K562 (cell line): ENCODE measurements around the gene VNN1. TPM values are rescaled to one million over a fixed set of nuclear protein-coding genes. Genes with fewer than 3 reads are reported as not detected.

Experiments used
- ATAC-seq: fragments of 200-7000 bp; cut with Tn5 transposase; 3 replicates; pipeline ENCODE4 v1.9.1; 2020; ENCODE audit warnings: moderate library complexity
- BruUV-seq: library from RNA; stranded (reverse); fragments of 400-500 nt; replicated peaks from 2 replicates; lab custom pipeline; 2021; lab: Mats Ljungman, UMichigan
- CTCF ChIA-PET: fragments of 300-600 bp; formaldehyde crosslinking; extraction: SDS; loops from one replicate; lab custom pipeline; 2021; ENCODE audit warnings: low intra/inter-chr PET ratio; lab: Yijun Ruan, JAX
- POLR2A ChIA-PET: fragments of 300-600, 350-650 bp; sonication (Branson Sonifier 250); formaldehyde crosslinking; extraction: SDS; loops from one replicate; lab custom pipeline; 2021; ENCODE audit warnings: antibody characterized with exemption, inconsistent platforms; lab: Yijun Ruan, JAX
- DNase-seq, 4 experiments: peaks; one replicate each; pipeline versions ENCODE4 v3.0.0 to v3.0.0-alpha.2; 2011 to 2018; ENCODE audit warnings: low spot score in 3 of 4, mixed read lengths in 3 of 4; ENCODE audit errors: extremely low read depth in 1 of 4
- FAIRE-seq: peaks from 2 replicates; lab custom pipeline; 2011; peaks lifted over from hg19 to GRCh38; lab: Jason Lieb, UNC
- H2AFZ ChIP-seq: 2 replicates; pipeline ENCODE4 v1.6.0; 2011; ENCODE audit warnings: low read depth, low read length, control low read depth, inconsistent platforms
- H3K27ac ChIP-seq: fragments of 200-600 bp; 3 replicates; pipeline ENCODE4 v1.8.0; 2011; ENCODE audit warnings: low read depth, mild to moderate bottlenecking, control low read depth, inconsistent platforms, low read length, moderate library complexity, mixed read lengths; ENCODE audit errors: extremely low read depth
- H3K27me3 ChIP-seq, 2 experiments: fragments of 300-600 bp in 1 of 2; 2 replicates in 1 of 2; 3 replicates in 1 of 2; pipeline versions ENCODE4 v1.6.0 to v1.8.0; 2011; ENCODE audit warnings: inconsistent platforms in 2 of 2, low read length in 2 of 2, mild to moderate bottlenecking in 1 of 2, mixed read lengths in 1 of 2, moderate library complexity in 1 of 2; ENCODE audit not compliant: control insufficient read depth in 2 of 2, insufficient read depth in 2 of 2
- H3K36me3 ChIP-seq: fragments of 300-600 bp; 3 replicates; pipeline ENCODE4 v1.8.0; 2011; ENCODE audit warnings: mild to moderate bottlenecking, low read length, inconsistent platforms; ENCODE audit not compliant: control insufficient read depth, insufficient read depth
- H3K4me1 ChIP-seq, 2 experiments: fragments of 200-600 bp in 1 of 2; replicated peaks in 1 of 2; 2 replicates in 1 of 2; 3 replicates in 1 of 2; pipeline versions ENCODE4 v1.5.1 to v1.8.0; 2011; ENCODE audit warnings: inconsistent platforms in 2 of 2, low read length in 2 of 2, mild to moderate bottlenecking in 1 of 2, mixed read lengths in 1 of 2, moderate library complexity in 1 of 2; ENCODE audit not compliant: control insufficient read depth in 2 of 2, insufficient read depth in 2 of 2
- H3K4me2 ChIP-seq: 2 replicates; pipeline ENCODE4 v1.6.1; 2011; ENCODE audit warnings: low read length, control low read depth, inconsistent platforms, mixed read lengths; ENCODE audit not compliant: insufficient read depth
- H3K4me3 ChIP-seq: fragments of 200-600 bp; sonication (generic), shearing (Covaris generic); 2 replicates; pipeline ENCODE4 v1.5.1; 2016; ENCODE audit warnings: control low read depth, inconsistent platforms
- H3K79me2 ChIP-seq: fragments of 200-600 bp; 3 replicates; pipeline ENCODE4 v1.8.0; 2011; ENCODE audit warnings: low read length, inconsistent platforms; ENCODE audit not compliant: control insufficient read depth, insufficient read depth
- H3K9ac ChIP-seq, 2 experiments: 2 replicates each; pipeline versions ENCODE4 v1.6.0 to v1.6.1; 2011; ENCODE audit warnings: low read depth in 2 of 2, low read length in 2 of 2, control low read depth in 1 of 2, inconsistent platforms in 1 of 2, mild to moderate bottlenecking in 1 of 2, mixed read lengths in 1 of 2; ENCODE audit not compliant: insufficient read depth in 1 of 2
- H3K9me1 ChIP-seq: one replicate; pipeline ENCODE4 v1.6.0; 2011; ENCODE audit warnings: inconsistent platforms, mild to moderate bottlenecking, low read length, moderate library complexity; ENCODE audit not compliant: control insufficient read depth, insufficient read depth
- H3K9me3 ChIP-seq: replicated peaks from 2 replicates; pipeline ENCODE4 v1.5.1; 2011; ENCODE audit warnings: low read depth, low read length, inconsistent platforms; ENCODE audit not compliant: control insufficient read depth, insufficient read depth
- H4K20me1 ChIP-seq: replicated peaks from 2 replicates; pipeline ENCODE4 v1.6.1; 2011; ENCODE audit warnings: low read length, inconsistent platforms, mixed read lengths; ENCODE audit not compliant: control insufficient read depth, insufficient read depth
- ID3 ChIP-seq, 2 experiments: fragments of 250-450 bp in 1 of 2; fragments of 450-650 bp in 1 of 2; sonication (Bioruptor Pico) in 1 of 2; IDR thresholded peaks; 2 replicates each; pipeline versions ENCODE4 v1.6.1 to v1.8.0; 2016 to 2021; ENCODE audit warnings: mild to moderate bottlenecking in 2 of 2, moderate library complexity in 2 of 2, missing compliant biosample characterization in 1 of 2, missing genetic modification characterization in 1 of 2
- ILK ChIP-seq: fragments of 450-650 bp; IDR thresholded peaks from 2 replicates; pipeline ENCODE4 v1.6.1; 2016; ENCODE audit warnings: missing genetic modification characterization, low read depth, mild to moderate bottlenecking, missing compliant biosample characterization, moderate library complexity, borderline replicate concordance
- IRF2 ChIP-seq: sonication (generic); formaldehyde crosslinking; IDR thresholded peaks from 2 replicates; pipeline ENCODE4 v1.8.1; 2022; ENCODE audit warnings: mild to moderate bottlenecking, missing genetic modification reagents
- MCM5 ChIP-seq: fragments of 450-650 bp; IDR thresholded peaks from 2 replicates; pipeline ENCODE4 v1.6.1; 2016; ENCODE audit warnings: low read depth
- MEIS2 ChIP-seq: fragments of 450-650 bp; IDR thresholded peaks from 2 replicates; pipeline ENCODE4 v1.6.1; 2014; ENCODE audit warnings: mild to moderate bottlenecking; ENCODE audit not compliant: partially characterized antibody
- NFXL1 ChIP-seq: fragments of 450-650 bp; formaldehyde crosslinking; IDR thresholded peaks from 2 replicates; pipeline ENCODE4 v1.4.0; 2021; ENCODE audit warnings: mild to moderate bottlenecking
- ZBTB12 ChIP-seq: fragments of 250-450 bp; sonication (Bioruptor Pico); IDR thresholded peaks from 2 replicates; pipeline ENCODE4 v1.4.0; 2020
- ZKSCAN1 ChIP-seq: fragments of 150-350 bp; IDR thresholded peaks from 2 replicates; pipeline ENCODE4 v1.6.1; 2016; ENCODE audit warnings: low read depth, low read length
- ZNF609 ChIP-seq: sonication (generic); formaldehyde crosslinking; IDR thresholded peaks from 2 replicates; pipeline ENCODE4 v1.8.1; 2023; ENCODE audit warnings: missing genetic modification reagents, mild to moderate bottlenecking, borderline replicate concordance
- ZNF740 ChIP-seq, 3 experiments: fragments of 200-800 bp in 1 of 3; sonication (Bioruptor generic) in 1 of 3; sonication (generic) in 1 of 3; formaldehyde crosslinking in 1 of 3; IDR thresholded peaks; 2 replicates each; pipeline versions ENCODE4 v1.6.1 to v1.8.0; 2016 to 2022; ENCODE audit warnings: mild to moderate bottlenecking in 2 of 3, missing compliant biosample characterization in 2 of 3, missing genetic modification characterization in 2 of 3, missing genetic modification reagents in 1 of 3
- WGBS: fragments of 100-300 bp; shearing (Covaris generic); methylation state at CpG from one replicate; pipeline ENCODE4 v1.1.6; 2016; ENCODE audit warnings: low coverage, mixed read lengths; ENCODE audit not compliant: insufficient coverage; ENCODE audit errors: missing lambda C conversion rate; 5-methylcytosine and 5-hydroxymethylcytosine counted together
- in situ Hi-C: fragments of 300-500 bp; cut with MboI; formaldehyde crosslinking; loops from 4 replicates; pipeline ENCODE4 v1.15.0; 2018; ENCODE audit warnings: inconsistent platforms, mixed read lengths
- intact Hi-C: fragments of 100-400 bp; cut with micrococcal nuclease; formaldehyde crosslinking; loops from 2 replicates; pipeline ENCODE4 v1.14.2; 2022
- polyA plus RNA-seq, 8 experiments: library from polyadenylated mRNA; depleted of rRNA in 4 of 8; stranded (reverse) in 5 of 8; unstranded in 3 of 8; fragments of >200 nt; fragmentation: Nextera tagmentation in 2 of 8; fragmentation: Illumina TruSeq in 1 of 8; extraction: Ambion mirVana in 2 of 8; extraction: Trizol in 1 of 8; gene quantifications; 2 replicates each; pipeline versions ENCODE4 v1.2.1 to v1.2.3, GENCODE V29; 2011 to 2014; ENCODE audit warnings: inconsistent platforms in 1 of 8, missing spikeins in 1 of 8
- total RNA-seq, 7 experiments: library from RNA; depleted of rRNA in 6 of 7; stranded (reverse); fragments of >200 nt in 6 of 7; fragmentation: Illumina TruSeq in 2 of 7; extraction: Trizol in 2 of 7; gene quantifications; 2 replicates each; pipeline versions ENCODE4 v1.2.1 to v1.2.3, GENCODE V29; 2011 to 2021; ENCODE audit warnings: low replicate concordance in 1 of 7
- TF ChIP-seq, protein P1 (sequence below): fragments of 250-450 bp; sonication (Bioruptor Pico); IDR thresholded peaks from 2 replicates; pipeline ENCODE4 v1.8.0; 2021; ENCODE audit warnings: moderate library complexity, mild to moderate bottlenecking, inconsistent platforms

The VNN1 gene
- total and polyA plus RNA-seq, 9 of the 15 experiments (the other 6 are each of a cell fraction or from before 2014, with no cell fraction given), result not detected

GRCh38 chr6:132760256-132760655 is 46.4 kb upstream of the VNN1 start:
- Histone ChIP-seq H3K9me3 (no peaks in the 10 kb centered on the region), H3K27ac (no peak overlapping the region), H3K79me2 (no peaks in the 10 kb centered on the region), H4K20me1 (no peaks in the 10 kb centered on the region), H3K9ac (no peak overlapping the region), H3K4me1 (no peaks in the 10 kb centered on the region), H3K4me2 (no peak overlapping the region), H3K4me3 (no peak overlapping the region), H2AFZ (no peak overlapping the region), H3K27me3 (peaks cover 0 to 5% of the 10 kb centered on the region in 2 experiments; a peak in 2 of 5 replicates), H3K36me3 (no peaks in the 10 kb centered on the region), H3K9me1 (no peaks in the 10 kb centered on the region)
- TF ChIP-seq IRF2 (CRISPR knock-in tag) (no peak), ILK (tag) (no peak), ZNF740 (CRISPR knock-in tag; IDR thresholded peaks at IDR 0.05) (no peak), ZNF740 (tag; IDR thresholded peaks at IDR 0.05) (no peak), ZKSCAN1 (no peak), MEIS2 (no peak), ID3 (CRISPR knock-in tag; IDR thresholded peaks at IDR 0.05) (no peak), ID3 (tag; IDR thresholded peaks at IDR 0.05) (no peak), MCM5 (no peak), NFXL1 (CRISPR knock-in tag) (no peak), ZBTB12 (CRISPR knock-in tag) (no peak), ZNF609 (CRISPR knock-in tag) (no peak)
- TF ChIP-seq, protein P1, sequence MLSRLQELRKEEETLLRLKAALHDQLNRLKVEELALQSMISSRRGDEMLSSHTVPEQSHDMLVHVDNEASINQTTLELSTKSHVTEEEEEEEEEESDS (CRISPR knock-in tag), result no peak
- no peak for ATAC-seq
- in situ Hi-C loops (loop anchor here (25.0 kb wide), 2 partner anchors 223 to 473 kb away; partner anchors contain the start of gene TAAR9), intact Hi-C loops (no loop called here)
- FAIRE-seq, result no peak
- CTCF ChIA-PET, result no interaction called here
- 5% methylated on average over 3 of the region's 3 CpGs for WGBS
- POLR2A ChIA-PET, result no interaction called here
- DNase-seq, result no peak
- no TSS peak for BruUV-seq
